HG03575 (cell line): ENCODE data around the gene PCDHGA12.
"Not testable (repeated sequence)": the region's sequence is repeated elsewhere in the genome, so short reads cannot be mapped to it uniquely, and the experiment has no call there.

Source experiments
- ATAC-seq: cut with Tn5 transposase; IDR thresholded peaks from one replicate; pipeline ENCODE4 v1.9.1; 2021; ENCODE audit not compliant: unreplicated experiment, insufficient number of reproducible peaks, low FRiP score; ENCODE audit errors: extremely low read depth

The PCDHGA12 gene

DNA sequence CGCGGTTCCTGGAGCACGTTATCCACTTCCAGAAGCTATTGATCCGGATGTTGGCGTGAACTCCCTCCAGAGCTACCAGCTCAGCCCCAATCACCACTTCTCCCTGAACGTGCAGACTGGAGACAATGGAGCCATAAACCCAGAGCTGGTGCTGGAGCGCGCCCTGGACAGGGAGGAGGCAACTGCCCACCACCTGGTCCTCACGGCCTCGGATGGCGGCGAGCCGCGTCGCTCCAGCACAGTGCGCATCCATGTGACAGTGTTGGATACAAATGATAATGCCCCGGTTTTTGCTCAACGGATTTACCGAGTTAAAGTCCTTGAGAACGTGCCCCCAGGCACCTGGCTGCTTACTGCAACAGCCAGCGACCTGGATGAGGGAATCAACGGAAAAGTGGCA lies 26.9 kb upstream of the PCDHGA12 start:
- ATAC-seq: no peak

GRCh38 chr5:141407790-141408505 lies 22.4 kb upstream of the PCDHGA12 start, which contains the start of gene PCDHGB6:
Gene PCDHGB6, plus strand, starts transcription at chr5:141408021. Its CDS starts 182 bp downstream, at chr5:141408203.
- not testable (repeated sequence) for ATAC-seq

DNA sequence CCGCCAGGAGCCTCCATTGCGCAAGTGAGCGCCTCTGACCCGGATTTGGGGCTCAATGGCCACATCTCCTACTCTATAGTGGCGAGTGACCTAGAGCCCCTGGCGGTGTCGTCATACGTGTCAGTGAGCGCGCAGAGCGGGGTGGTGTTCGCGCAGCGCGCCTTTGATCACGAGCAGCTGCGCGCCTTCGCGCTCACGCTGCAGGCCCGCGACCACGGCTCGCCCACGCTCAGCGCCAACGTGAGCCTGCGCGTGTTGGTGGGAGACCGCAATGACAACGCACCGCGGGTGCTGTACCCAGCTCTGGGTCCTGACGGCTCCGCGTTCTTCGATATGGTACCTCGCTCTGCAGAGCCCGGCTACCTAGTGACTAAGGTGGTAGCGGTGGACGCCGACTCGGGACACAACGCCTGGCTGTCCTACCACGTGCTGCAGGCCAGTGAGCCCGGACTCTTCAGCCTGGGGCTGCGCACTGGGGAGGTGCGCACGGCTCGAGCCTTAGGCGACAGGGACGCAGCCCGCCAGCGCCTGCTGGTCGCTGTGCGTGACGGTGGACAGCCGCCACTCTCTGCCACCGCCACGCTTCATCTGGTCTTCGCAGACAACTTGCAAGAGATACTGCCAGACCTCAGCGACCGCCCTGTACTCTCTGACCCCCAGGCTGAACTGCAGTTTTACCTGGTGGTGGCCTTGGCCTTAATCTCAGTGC lies 20.6 kb upstream of the PCDHGA12 start:
- no peak for ATAC-seq

- ATAC-seq: no peak
Measured at GRCh38 chr5:141411575-141411974, 18.7 kb upstream of the PCDHGA12 start.

- no peak for ATAC-seq
Measured at GRCh38 chr5:141412854-141413539, 17.3 kb upstream of the PCDHGA12 start, which contains the start of gene PCDHGA10. Gene PCDHGA10, plus strand, starts transcription at chr5:141412987. Its CDS starts 189 bp downstream, at chr5:141413176.

DNA sequence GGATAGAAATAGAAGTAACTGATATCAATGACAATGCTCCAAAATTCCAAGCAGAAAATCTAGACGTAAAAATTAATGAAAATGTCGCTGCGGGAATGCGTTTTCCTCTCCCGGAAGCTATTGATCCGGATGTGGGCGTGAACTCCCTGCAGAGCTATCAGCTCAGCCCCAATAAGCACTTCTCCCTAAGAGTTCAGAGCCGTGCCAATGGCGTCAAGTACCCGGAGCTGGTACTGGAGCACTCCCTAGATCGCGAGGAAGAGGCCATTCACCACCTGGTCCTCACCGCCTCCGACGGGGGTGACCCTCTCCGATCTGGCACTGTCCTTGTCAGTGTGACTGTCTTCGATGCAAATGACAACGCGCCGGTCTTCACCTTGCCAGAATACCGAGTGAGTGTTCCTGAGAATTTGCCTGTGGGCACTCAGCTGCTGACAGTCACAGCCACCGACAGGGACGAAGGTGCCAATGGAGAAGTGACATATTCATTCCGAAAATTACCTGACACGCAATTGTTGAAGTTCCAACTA lies 16.7 kb upstream of the PCDHGA12 start:
- ATAC-seq: no peak

GRCh38 chr5:141414548-141415274 lies 15.6 kb upstream of the PCDHGA12 start:
- ATAC-seq: not testable (repeated sequence)

DNA sequence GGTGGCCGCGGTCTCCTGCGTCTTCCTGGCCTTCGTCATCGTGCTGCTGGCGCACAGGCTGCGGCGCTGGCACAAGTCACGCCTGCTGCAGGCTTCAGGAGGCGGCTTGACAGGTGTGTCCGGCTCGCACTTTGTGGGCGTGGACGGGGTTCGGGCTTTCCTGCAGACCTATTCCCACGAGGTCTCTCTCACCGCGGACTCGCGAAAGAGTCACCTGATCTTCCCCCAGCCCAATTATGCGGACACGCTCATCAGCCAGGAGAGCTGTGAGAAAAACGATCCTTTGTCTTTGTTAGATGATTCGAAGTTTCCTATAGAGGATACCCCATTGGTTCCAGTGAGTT lies 15.1 kb upstream of the PCDHGA12 start:
- ATAC-seq: not testable (repeated sequence)

GRCh38 chr5:141417494-141418172 lies 12.7 kb upstream of the PCDHGA12 start, which contains the start of gene PCDHGB7:
Gene PCDHGB7, plus strand, starts transcription at chr5:141417677. Its CDS starts 183 bp downstream, at chr5:141417860.
- not testable (repeated sequence) for ATAC-seq

- ATAC-seq: no peak
Measured at GRCh38 chr5:141419074-141419880, 11.0 kb upstream of the PCDHGA12 start.

DNA sequence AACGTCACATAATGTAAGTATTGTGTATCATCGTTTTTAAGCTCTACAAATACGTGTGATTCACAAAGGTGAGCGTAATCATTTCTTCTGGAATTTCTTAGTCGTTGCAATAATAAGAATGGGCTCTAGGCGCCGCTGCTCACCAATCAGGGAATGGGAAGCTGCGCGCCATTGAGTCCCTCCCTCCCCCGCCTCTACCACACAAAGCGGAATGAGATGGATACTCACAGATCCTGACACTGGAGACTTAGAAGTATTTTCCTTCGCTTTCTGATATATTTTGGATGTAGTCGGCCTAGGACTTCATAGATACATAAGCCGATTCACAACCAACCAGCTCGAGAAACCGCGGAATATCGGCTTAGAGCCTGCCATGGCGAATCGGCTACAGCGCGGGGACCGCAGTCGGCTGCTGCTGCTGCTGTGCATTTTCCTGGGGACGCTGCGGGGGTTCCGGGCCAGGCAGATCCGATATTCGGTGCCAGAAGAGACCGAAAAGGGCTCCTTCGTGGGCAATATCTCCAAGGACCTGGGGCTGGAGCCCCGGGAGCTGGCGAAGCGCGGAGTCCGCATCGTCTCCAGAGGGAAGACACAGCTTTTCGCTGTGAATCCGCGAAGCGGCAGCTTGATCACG lies 9.3 kb upstream of the PCDHGA12 start, which contains the start of gene PCDHGA11:
TSS of gene PCDHGA11 (plus strand) at position 197 of the 634 bp plus-strand sequence. CDS start at position 374, 177 bp downstream.
- ATAC-seq: no peak

DNA sequence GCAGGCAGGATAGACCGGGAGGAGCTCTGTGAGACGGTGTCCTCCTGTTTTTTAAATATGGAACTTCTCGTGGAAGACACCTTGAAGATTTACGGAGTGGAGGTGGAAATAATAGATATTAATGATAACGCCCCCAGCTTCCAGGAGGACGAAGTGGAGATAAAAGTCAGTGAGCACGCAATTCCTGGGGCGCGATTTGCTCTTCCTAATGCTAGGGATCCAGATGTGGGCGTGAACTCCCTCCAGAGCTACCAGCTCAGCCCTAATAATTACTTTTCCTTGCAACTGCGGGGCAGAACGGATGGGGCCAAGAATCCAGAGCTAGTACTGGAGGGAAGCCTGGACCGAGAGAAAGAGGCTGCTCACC lies 8.8 kb upstream of the PCDHGA12 start:
- ATAC-seq: no peak

DNA sequence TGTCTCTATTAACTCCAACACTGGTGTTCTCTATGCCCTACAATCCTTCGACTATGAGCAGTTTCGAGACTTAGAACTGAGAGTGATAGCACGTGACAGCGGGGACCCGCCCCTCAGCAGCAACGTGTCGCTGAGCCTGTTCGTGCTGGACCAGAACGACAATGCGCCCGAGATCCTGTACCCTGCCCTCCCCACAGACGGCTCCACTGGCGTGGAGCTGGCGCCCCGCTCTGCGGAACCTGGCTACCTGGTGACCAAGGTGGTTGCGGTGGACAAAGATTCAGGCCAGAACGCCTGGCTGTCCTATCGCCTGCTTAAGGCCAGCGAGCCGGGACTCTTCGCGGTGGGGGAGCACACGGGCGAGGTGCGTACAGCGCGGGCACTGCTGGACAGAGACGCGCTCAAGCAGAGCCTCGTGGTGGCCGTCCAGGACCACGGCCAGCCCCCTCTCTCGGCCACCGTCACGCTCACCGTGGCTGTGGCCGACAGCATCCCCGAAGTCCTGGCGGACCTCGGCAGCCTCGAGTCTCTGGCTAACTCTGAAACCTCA lies 7.5 kb upstream of the PCDHGA12 start:
- ATAC-seq: no peak

- ATAC-seq: no peak
Measured at GRCh38 chr5:141427783-141428426, 2.4 kb upstream of the PCDHGA12 start.

GRCh38 chr5:141431286-141431685 lies 979 bp downstream of the PCDHGA12 start:
- no peak for ATAC-seq

- ATAC-seq: not testable (repeated sequence)
Measured at GRCh38 chr5:141432308-141432707, 2.0 kb downstream of the PCDHGA12 start.
